Testis (tissue), 2 donors: ENCODE measurements around the gene DACH2.

ENCODE experiments used
- CTCF ChIP-seq, 3 experiments: fragments of 450-650 bp in 2 of 3; fragments of 200-600 bp in 1 of 3; sonication (generic) in 1 of 3; IDR thresholded peaks; one replicate each; pipeline ENCODE4 v1.5.1; 2016 to 2019; ENCODE audit warnings: antibody characterized with exemption in 3 of 3, mild to moderate bottlenecking in 2 of 3, moderate library complexity in 1 of 3
- POLR2A ChIP-seq: fragments of 450-650 bp; IDR thresholded peaks from one replicate; pipeline ENCODE4 v1.6.1; 2017; ENCODE audit warnings: antibody characterized with exemption, mild to moderate bottlenecking, moderate library complexity

GRCh38 chrX:86154553-86154952 is 6.3 kb downstream of the DACH2 start:
- no peak for TF ChIP-seq CTCF (IDR thresholded peaks at IDR 0.05)
- no peak for TF ChIP-seq POLR2A
